Keratinocyte (primary cell): Measurements from ENCODE around the gene ITGB2. TPM values are rescaled to one million over a fixed set of nuclear protein-coding genes. Genes with fewer than 3 reads are reported as not detected.

Experiments used
- DNase-seq: peaks from one replicate; pipeline ENCODE4 v3.0.0-alpha.2; 2011; ENCODE audit warnings: low read depth, missing footprints, low spot score
- FAIRE-seq: peaks from 2 replicates; lab custom pipeline; 2011; peaks lifted over from hg19 to GRCh38; lab: Jason Lieb, UNC
- H2AFZ ChIP-seq: 2 replicates; pipeline ENCODE4 v1.6.0; 2012; ENCODE audit warnings: low read length, control low read depth, inconsistent platforms; ENCODE audit not compliant: control insufficient read depth
- H3K27ac ChIP-seq: 2 replicates; pipeline ENCODE4 v1.5.1; 2011; ENCODE audit warnings: low read length; ENCODE audit not compliant: control insufficient read depth, insufficient read depth
- H3K27me3 ChIP-seq: 3 replicates; pipeline ENCODE4 v1.6.0; 2011; ENCODE audit warnings: low read length; ENCODE audit not compliant: control insufficient read depth, insufficient read depth; ENCODE audit errors: extremely low read depth
- H3K36me3 ChIP-seq, 2 experiments: 2 replicates in 1 of 2; 3 replicates in 1 of 2; pipeline ENCODE4 v1.5.1; 2011; ENCODE audit warnings: low read length in 2 of 2, mild to moderate bottlenecking in 1 of 2; ENCODE audit not compliant: control insufficient read depth in 2 of 2, insufficient read depth in 2 of 2; ENCODE audit errors: extremely low read depth in 1 of 2
- H3K4me1 ChIP-seq: 3 replicates; pipeline ENCODE4 v1.5.1; 2011; ENCODE audit warnings: low read length; ENCODE audit not compliant: control insufficient read depth, insufficient read depth; ENCODE audit errors: extremely low read depth
- H3K4me2 ChIP-seq: 3 replicates; pipeline ENCODE4 v1.6.0; 2011; ENCODE audit warnings: low read depth, low read length; ENCODE audit not compliant: control insufficient read depth, insufficient read depth; ENCODE audit errors: extremely low read depth
- H3K4me3 ChIP-seq, 3 experiments: fragments of 200-600 bp in 1 of 3; sonication (generic) in 1 of 3; 2 replicates in 2 of 3; 3 replicates in 1 of 3; pipeline ENCODE4 v1.5.1; 2011 to 2016; ENCODE audit warnings: low read length in 3 of 3, mild to moderate bottlenecking in 3 of 3, control low read depth in 2 of 3, inconsistent platforms in 1 of 3, low read depth in 1 of 3, mixed read lengths in 1 of 3, mixed run types in 1 of 3, moderate library complexity in 1 of 3; ENCODE audit not compliant: control insufficient read depth in 2 of 3, insufficient read depth in 2 of 3; ENCODE audit errors: extremely low read depth in 1 of 3
- H3K79me2 ChIP-seq: 2 replicates; pipeline ENCODE4 v1.6.0; 2012; ENCODE audit warnings: low read length; ENCODE audit not compliant: control insufficient read depth, insufficient read depth
- H3K9ac ChIP-seq: 3 replicates; pipeline ENCODE4 v1.6.0; 2011; ENCODE audit warnings: low read length; ENCODE audit not compliant: control insufficient read depth, insufficient read depth; ENCODE audit errors: extremely low read depth
- H3K9me1 ChIP-seq: 3 replicates; pipeline ENCODE4 v1.6.0; 2011; ENCODE audit warnings: low read length; ENCODE audit not compliant: control insufficient read depth, insufficient read depth; ENCODE audit errors: extremely low read depth
- H3K9me3 ChIP-seq: 2 replicates; pipeline ENCODE4 v1.5.1; 2012; ENCODE audit warnings: low read depth, low read length; ENCODE audit not compliant: control insufficient read depth
- H4K20me1 ChIP-seq: 3 replicates; pipeline ENCODE4 v1.6.0; 2011; ENCODE audit warnings: low read length; ENCODE audit not compliant: control insufficient read depth, insufficient read depth; ENCODE audit errors: extremely low read depth
- EZH2 ChIP-seq: IDR thresholded peaks from one replicate; pipeline ENCODE4 v1.6.1; 2012; ENCODE audit warnings: inconsistent platforms, mild to moderate bottlenecking, low read length, moderate library complexity
- dilution Hi-C: fragments of 300-500 bp; cut with MboI; formaldehyde crosslinking; loops from one replicate; pipeline ENCODE4 v1.7.0; 2020; ENCODE audit warnings: low sequenced_read_pairs; ENCODE audit not compliant: extremely low pct_ligation_motif_present
- polyA plus RNA-seq, 5 experiments: library from polyadenylated mRNA; depleted of rRNA in 3 of 5; stranded (reverse) in 3 of 5; stranded (forward) in 1 of 5; unstranded in 1 of 5; fragments of >200 nt; gene quantifications; 1 replicate in 1 of 5; 2 replicates in 3 of 5; 3 replicates in 1 of 5; pipeline versions ENCODE4 v1.2.1 to v1.2.3, GENCODE V29; 2011 to 2012; ENCODE audit warnings: missing spikeins in 2 of 5, low read depth in 1 of 5, low replicate concordance in 1 of 5
- TF ChIP-seq, protein P1 (sequence below), 3 experiments: IDR thresholded peaks in 1 of 3; conservative IDR thresholded peaks in 1 of 3; optimal IDR thresholded peaks in 1 of 3; 2 replicates in 2 of 3; 3 replicates in 1 of 3; pipeline versions ENCODE3 to v1.5.1; 2011; ENCODE audit warnings: low read length in 3 of 3, mild to moderate bottlenecking in 3 of 3, moderate library complexity in 2 of 3, control low read depth in 1 of 3, inconsistent platforms in 1 of 3; ENCODE audit not compliant: insufficient read depth in 2 of 3; ENCODE audit errors: extremely low read depth in 1 of 3

Gene ITGB2
- polyA plus RNA-seq, 1 donor (not counting 4 experiments of a cell fraction or from before 2014, with no cell fraction given): 0.55 TPM

DNA sequence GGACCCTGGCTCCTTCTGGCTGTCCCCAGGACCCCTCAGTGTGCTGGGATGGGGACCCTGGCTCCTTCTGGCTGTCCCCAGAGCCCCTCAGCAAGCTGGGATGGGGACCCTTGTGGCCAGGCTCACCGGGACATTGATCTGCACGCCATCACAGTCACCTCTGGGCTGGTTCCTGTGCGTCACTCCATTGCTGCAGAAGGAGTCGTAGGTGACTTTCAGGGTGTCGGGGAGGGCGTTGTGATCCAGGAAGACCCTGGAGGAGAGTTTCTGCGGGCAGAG lies 27.5 kb downstream of the ITGB2 start:
- Histone ChIP-seq H3K36me3 (no peaks in the 10 kb centered on the region), H3K9ac (no peak overlapping the region), H3K27me3 (peaks cover 73% of the 10 kb centered on the region), H3K9me1 (no peaks in the 10 kb centered on the region), H3K79me2 (no peaks in the 10 kb centered on the region), H3K27ac (no peak overlapping the region), H3K4me3 (no peak overlapping the region), H3K4me1 (peaks cover 12% of the 10 kb centered on the region), H4K20me1 (no peaks in the 10 kb centered on the region), H3K9me3 (no peaks in the 10 kb centered on the region), H2AFZ (no peak overlapping the region), H3K4me2 (no peak overlapping the region)
- FAIRE-seq (no peak), DNase-seq (no peak)
- dilution Hi-C loops: no loop called here
- TF ChIP-seq, protein P1, sequence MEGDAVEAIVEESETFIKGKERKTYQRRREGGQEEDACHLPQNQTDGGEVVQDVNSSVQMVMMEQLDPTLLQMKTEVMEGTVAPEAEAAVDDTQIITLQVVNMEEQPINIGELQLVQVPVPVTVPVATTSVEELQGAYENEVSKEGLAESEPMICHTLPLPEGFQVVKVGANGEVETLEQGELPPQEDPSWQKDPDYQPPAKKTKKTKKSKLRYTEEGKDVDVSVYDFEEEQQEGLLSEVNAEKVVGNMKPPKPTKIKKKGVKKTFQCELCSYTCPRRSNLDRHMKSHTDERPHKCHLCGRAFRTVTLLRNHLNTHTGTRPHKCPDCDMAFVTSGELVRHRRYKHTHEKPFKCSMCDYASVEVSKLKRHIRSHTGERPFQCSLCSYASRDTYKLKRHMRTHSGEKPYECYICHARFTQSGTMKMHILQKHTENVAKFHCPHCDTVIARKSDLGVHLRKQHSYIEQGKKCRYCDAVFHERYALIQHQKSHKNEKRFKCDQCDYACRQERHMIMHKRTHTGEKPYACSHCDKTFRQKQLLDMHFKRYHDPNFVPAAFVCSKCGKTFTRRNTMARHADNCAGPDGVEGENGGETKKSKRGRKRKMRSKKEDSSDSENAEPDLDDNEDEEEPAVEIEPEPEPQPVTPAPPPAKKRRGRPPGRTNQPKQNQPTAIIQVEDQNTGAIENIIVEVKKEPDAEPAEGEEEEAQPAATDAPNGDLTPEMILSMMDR (optimal IDR thresholded peaks at IDR 0.05 in 1 of 3, IDR thresholded peaks at IDR 0.05 in 1 of 3, conservative IDR thresholded peaks at IDR 0.05 in 1 of 3; ENCODE audit: extremely low read depth in 1 of 3, insufficient read depth in 2 of 3, low read length in 3 of 3): no peak
- TF ChIP-seq EZH2: no peak

- dilution Hi-C loops: no loop called here
- Histone ChIP-seq H2AFZ (no peak overlapping the region), H3K4me3 (no peak overlapping the region), H3K4me2 (no peak overlapping the region), H3K9me1 (no peaks in the 10 kb centered on the region), H3K27me3 (peaks cover 73% of the 10 kb centered on the region), H3K36me3 (no peaks in the 10 kb centered on the region), H3K9ac (no peak overlapping the region), H3K79me2 (no peaks in the 10 kb centered on the region), H4K20me1 (no peaks in the 10 kb centered on the region), H3K27ac (no peak overlapping the region), H3K9me3 (no peaks in the 10 kb centered on the region), H3K4me1 (peaks cover 12% of the 10 kb centered on the region)
- TF ChIP-seq EZH2: no peak
- TF ChIP-seq, protein P1 (optimal IDR thresholded peaks at IDR 0.05 in 1 of 3, IDR thresholded peaks at IDR 0.05 in 1 of 3, conservative IDR thresholded peaks at IDR 0.05 in 1 of 3; ENCODE audit: extremely low read depth in 1 of 3, insufficient read depth in 2 of 3, low read length in 3 of 3): peak in 2 of 3 experiments; percentile 88 to 97
- peak; percentile 13 for FAIRE-seq
- DNase-seq: no peak
Measured at GRCh38 chr21:44892536-44893277, 28.0 kb downstream of the ITGB2 start.
